Left colon (tissue), 2 donors: ENCODE measurements around the gene ETDB. TPM values are rescaled to one million over a fixed set of nuclear protein-coding genes. Genes with fewer than 3 reads are reported as not detected.
"Not testable (repeated sequence)": the region's sequence is repeated elsewhere in the genome, so short reads cannot be mapped to it uniquely, and the experiment has no call there.

Source experiments
- ATAC-seq: fragments of 200-7000 bp; cut with Tn5 transposase; one replicate; pipeline ENCODE4 v1.9.1; 2020; ENCODE audit warnings: mild to moderate bottlenecking, moderate library complexity
- DNase-seq, 2 donors: peaks; one replicate each; pipeline ENCODE4 v3.0.0-alpha.2; 2020
- intact Hi-C, 2 donors: fragments of 100-400 bp; cut with DNase I in 1 of 2; cut with micrococcal nuclease in 1 of 2; formaldehyde crosslinking; loops; one replicate each; pipeline versions ENCODE4 v1.11.2 to v1.14.0; 2022; cut with DNase I, micrococcal nuclease
- long read RNA-seq: library from polyadenylated mRNA; unstranded; transcript quantifications from one replicate; pipeline ENCODE4 v2.0.0, GENCODE V29; 2021
- total RNA-seq, 2 donors: library from RNA; stranded (reverse); fragmentation: NEBNext Ultra II Directional; extraction: Animal tissue kit (Norgen Biotek cat#: 25700); gene quantifications; one replicate each; pipeline ENCODE4 v1.2.1, GENCODE V29; 2021
- donor health status: DM: no; HTN: no; CAD: no.
- donor health status: DM: yes; HTN: yes; CAD: no.

Gene ETDB
- total RNA-seq: not detected
- long read RNA-seq: 0 reads

DNA sequence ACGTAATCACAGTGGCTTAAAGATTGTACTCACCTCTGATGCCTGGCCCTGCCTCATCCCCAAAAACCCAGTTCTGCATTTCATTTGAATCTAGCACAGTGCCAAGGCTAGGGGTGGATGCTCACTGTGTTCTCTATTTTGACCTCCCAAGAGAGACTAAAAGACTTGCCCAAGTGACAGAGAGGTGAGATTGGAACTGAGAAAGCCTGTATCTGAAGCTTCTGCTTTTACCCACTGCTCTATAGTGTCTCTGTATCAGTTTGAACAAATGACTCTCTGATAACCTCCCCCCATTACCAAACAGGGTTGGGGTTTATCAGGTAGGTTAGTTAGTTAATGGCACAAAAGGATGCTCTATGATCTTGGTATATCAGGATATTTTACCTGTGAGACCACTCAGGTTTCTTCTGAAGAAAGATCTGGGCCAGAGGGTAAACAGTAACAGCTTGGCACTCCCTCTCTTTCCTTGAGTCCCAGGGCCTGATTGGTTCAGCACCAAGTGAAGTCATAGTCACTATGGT lies at the start of gene ETDB:
Gene ETDB (minus strand): TSS at position 471 of the 521 bp plus-strand sequence. CDS start 1,265 bp downstream, outside the sequence.
- DNase-seq, ATAC-seq, intact Hi-C loops: not testable (repeated sequence)

DNA sequence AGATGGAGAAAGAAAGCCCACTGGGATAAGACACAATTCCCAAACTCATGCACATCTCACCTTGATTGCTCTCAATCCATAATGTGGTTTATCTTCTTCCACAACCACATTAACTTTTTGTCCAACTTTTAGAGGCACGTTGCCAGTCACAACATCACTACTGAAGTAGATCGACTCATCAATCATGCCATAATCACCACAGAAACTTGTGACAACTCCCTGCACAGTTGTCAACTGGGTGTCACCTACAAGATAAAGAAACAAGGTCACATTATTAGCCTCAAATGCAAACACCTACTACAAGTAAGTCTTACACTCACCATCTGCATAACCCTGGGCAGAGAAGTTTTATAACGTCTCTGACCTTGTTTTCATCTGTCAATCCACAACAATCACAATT lies 49.2 kb upstream of the ETDB start:
- DNase-seq, ATAC-seq, intact Hi-C loops: not testable (repeated sequence)

DNA sequence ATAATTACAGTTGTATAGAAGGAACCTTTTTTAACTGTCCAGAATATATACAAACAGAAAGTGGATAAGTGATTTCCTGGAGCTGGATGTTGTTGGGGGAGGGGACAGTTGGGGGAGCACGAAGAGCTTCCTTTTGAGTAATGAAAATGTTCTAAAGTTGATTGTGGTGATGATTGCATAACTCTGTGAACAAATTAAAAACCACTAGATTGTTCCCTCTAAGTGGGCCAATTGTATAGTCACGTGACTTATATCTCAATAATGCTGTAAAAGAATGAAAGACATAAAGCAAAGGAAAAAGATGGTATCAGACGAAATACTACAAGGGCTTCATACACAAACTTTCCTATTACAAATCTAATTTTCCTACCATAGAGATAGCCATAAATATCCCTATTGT lies 48.2 kb upstream of the ETDB start:
- no peak for ATAC-seq
- no peak for DNase-seq
- intact Hi-C loops: no loop called here

DNA sequence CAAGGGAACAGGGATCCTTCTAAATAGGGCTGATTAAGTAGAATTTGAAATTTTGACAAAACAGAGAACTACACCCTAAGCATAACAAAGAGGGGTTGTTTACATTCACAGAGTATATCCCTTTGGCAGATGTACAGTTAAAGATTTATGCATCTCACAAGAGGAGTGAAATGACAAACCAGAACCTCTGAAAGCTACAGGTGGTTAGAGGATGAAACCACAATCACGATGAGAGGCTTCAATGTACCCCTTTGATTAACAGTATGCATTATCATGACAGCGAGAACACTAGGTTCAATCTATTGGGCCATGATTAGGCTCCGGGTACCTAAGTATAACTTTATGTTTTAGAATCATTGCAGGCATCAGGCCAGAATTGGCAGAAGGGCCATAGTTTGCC lies 34.4 kb upstream of the ETDB start:
- ATAC-seq, DNase-seq, intact Hi-C loops: not testable (repeated sequence)

DNA sequence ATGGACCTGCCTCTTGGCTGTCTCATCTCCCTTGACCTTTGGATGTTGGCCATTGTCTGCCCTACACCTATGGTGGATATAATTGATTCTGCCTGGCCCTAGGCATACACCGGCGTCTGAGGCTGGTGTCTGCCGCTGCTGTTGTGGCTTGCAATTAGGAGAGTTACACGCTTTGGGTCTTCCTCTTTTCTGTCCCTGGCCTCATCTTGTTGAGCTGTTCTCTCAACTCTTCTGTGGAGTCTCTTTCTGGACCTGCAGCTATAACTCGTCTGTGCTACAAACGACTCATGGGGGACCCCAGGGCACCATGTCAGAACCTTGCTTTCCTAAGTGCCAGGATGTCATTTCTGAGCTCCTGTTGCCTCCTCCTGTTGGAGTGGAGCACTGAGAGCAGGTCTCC lies 5.8 kb upstream of the ETDB start:
- ATAC-seq, DNase-seq, intact Hi-C loops: not testable (repeated sequence)

DNA sequence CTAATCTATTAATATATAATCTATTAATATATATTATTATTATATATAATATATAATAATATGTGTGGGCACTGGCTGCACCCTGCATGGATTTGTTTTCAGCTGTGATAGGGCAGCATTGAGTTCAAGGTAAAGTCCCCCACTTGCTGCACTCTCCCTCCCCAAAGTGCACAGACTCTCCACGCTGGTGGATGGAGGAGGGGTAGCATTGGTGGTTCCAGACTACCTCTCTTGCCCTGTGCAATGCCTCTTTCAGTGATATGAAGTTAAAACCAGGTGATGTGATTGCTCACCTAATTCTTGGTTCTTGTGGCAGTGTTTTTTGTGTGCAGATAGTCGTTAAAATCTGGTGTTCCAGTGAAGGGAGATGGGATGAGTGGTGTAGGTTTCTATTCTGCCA lies 4.3 kb downstream of the ETDB start:
- intact Hi-C loops, ATAC-seq, DNase-seq: not testable (repeated sequence)

DNA sequence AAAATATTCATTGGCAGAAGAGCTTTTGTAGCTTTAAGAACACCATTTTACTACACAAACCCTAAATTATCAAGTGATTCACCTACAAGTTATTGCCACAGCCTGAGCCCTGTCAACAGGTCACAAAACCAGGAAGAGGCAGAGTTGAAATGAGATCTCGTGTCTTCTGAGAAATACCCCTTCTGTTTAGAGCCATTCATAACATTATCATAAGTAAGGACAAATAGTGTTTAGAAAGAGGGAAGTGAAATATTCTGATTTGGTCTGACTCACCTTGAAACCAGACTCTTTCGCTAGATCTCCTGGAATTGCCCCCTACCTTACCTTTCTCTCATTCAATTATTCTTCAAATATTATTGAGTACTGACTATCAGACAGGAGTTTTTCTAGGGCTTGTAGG lies 5.9 kb downstream of the ETDB start:
- no peak for ATAC-seq
- no peak for DNase-seq
- intact Hi-C loops: no loop called here

DNA sequence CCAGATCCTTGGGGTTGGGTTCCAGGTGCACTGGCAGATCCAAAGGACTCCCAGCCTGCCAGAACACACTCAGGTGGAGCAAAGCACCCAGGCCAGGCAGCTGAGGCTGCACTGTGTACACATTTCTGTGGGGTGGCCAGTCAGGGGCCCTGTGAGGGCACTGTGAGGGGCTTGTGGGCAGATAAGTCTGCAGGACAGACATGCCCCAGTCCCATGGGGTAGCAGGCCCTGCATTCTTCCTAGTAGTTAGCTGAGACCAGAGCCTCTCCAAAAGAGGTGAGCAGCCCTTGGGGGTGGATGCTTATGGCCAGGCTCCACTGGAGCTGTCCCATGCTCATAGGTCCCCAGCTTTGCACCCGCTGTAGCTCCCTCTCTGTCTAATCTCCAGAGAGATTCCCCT lies 7.6 kb downstream of the ETDB start:
- DNase-seq (no peak), ATAC-seq (no peak)
- intact Hi-C loops: no loop called here

DNA sequence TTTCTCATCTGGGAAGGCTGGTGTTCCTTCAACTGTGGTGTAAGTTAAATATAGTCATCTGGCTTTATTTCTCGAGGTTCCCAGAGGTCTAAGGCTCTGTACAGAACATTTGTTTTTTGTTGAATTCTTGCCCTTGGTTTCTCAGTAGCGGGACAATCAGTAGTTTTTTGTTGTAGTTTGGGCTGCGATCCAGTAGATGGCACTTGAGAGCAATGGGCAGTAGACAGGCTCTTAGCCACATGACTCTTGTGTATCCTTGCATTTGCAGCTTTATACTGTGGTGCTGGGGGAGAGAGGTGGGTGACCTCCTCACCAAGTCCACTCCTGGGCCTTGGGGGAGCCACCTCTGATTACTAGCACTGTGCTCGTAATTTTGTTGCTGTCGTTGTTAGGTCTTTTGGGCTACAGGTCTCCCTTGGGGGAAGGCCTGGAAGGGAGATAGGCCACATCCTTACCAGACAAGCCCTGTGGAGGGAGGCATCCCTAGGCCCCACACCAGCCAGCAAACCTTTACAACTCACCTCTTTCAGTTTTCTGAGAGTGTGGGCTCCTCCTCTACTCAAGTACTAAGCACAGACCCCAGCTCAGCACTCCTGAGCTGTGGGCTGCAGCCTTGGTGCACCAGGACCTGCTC lies 8.1 kb downstream of the ETDB start:
- peak; percentile 56 for ATAC-seq
- intact Hi-C loops: no loop called here

DNA sequence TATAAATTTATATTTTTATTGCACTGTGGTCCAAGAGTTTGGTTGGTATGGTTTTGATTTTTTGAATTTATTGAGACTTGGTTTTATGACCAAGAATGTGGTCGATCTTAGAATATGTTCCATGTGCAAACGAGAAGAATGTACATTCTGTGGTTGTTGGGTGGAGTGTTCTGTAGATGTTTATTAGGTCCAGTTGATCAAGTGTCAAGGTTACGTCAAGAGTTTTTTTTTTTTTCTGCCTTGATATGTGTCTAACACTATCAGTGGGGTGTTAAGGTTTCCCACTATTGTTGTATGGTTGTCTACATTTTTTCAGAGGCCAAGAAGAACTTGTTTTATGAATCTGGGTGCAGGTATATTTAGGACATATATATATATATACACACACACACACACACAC lies 10.8 kb downstream of the ETDB start:
- DNase-seq: no peak
- ATAC-seq: no peak
- intact Hi-C loops: no loop called here

More for the DNA sequence above, 8.1 kb downstream of the ETDB start:
- no peak for DNase-seq

DNA sequence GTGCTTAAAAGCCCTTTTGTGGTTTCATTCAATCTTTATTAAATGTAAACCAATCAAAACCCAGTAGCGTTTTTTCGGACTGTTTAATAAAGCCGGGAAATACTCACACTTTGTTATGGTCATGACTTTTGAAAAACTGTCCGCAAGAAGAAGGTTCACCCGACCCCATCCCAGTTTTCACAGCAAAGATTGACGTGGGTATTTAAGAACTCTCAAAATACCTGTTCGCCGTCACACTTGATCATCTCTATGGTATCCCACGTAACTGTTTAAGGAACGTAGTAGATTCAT lies 20.9 kb downstream of the ETDB start:
- ATAC-seq (no peak), DNase-seq (no peak)
- intact Hi-C loops: no loop called here

DNA sequence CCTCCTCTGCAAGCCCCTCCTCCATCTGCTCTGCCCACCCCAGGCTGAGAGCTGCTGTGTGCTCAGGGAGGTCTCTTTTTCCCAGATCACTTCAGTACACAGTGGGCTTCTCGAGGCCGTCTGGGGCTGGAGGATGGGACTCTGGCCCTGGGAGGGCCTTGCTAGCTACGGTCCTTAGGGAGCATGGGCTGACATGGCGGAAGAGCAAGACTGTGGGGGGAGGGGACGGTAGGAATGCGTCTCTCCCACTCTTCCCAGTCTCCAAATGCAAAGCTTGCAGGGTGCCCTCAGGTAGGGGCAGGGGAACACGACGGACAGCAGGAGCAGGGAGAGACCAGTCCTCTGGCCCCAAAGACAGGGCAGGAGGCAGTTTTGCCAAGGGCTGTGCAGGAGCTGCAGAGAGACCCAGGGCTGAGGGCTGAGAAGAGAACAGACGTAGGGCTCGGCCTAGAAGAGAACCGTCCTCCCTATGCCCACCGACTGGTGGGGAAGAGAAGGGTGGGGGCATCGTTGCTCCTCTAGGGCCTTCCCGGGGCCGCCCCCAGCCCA lies 23.1 kb downstream of the ETDB start:
- DNase-seq, intact Hi-C loops, ATAC-seq: not testable (repeated sequence)

DNA sequence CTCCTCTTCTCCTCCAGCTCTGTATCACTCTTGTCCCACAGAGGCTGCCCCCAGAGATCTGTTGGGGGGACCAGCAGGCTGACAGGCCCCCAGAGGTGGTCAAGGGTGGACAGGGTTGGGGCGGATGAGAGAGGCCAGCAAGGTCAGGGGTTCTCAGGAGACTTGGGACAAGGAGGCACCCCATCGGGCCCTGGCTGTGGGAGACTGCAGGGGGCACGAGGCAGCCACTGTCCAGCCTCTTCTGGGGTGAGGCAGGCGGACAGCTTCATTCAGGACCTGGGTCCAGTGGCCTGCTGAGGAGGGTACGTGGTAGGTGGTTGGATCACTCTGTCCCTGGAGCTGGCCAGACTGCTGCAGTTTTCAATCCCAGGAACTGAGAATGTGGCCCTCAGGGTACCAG lies 24.6 kb downstream of the ETDB start:
- DNase-seq: no peak
- intact Hi-C loops: no loop called here
- ATAC-seq: no peak

DNA sequence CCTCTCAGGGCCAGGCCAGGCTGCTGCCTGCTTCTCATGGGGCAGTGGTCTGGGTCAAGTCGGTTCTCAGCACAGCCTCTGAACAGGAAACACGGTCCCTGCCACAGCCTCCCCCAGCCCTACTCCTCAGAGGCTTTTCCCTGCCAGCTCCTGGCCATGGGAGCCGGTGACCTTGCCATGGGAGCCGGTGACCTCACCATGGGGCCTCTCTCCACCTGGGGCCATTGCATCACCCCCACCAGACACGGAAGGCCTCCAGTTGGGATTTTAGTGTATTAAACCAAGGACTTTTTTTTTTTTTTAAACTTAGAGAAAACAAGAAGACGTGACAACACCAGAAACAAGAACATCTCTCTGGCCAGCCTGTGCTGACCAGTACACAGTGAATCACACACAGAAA lies 25.6 kb downstream of the ETDB start:
- ATAC-seq: no peak
- no peak for DNase-seq
- intact Hi-C loops: no loop called here

DNA sequence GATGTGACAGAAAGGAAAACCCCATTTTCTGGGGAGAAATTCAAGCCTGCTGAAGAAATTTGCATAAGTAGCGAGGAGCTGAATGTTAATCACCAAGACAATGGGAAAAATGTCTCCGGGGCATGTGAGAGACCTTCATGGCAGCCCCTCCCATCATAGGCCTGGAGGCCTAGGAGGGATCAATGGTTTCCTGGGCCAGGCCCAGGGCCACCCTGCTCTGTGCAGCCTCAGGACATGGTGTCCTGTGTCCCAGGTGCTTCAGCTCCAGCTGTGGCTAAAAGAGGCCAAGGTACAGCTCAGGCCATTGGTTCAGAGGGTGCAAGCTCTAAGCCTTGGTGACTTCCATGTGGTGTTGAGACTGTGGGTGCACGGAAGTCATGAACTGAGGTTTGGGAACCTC lies 31.2 kb downstream of the ETDB start:
- intact Hi-C loops: no loop called here
- no peak for ATAC-seq
- DNase-seq: no peak

DNA sequence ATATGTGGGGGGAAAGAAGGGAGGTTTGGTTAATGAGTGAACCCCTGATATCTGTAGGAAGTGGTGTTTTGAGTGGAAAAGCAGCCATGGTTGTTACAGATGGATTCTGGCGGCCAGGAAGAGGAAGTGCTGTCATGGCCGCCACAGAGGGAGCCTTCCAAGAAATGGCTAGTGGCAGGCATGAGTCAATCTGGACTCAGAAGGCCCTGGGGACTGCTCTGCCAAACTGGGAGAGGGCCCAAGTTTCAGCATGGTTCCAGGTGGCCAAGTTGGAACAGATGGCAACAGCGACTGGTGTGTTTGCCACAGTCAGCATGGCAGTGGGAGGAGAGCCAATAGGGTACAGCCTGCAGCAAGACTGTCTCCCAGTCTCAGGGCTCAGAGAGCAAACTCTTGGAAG lies 32.5 kb downstream of the ETDB start:
- ATAC-seq (no peak), DNase-seq (no peak)
- intact Hi-C loops: no loop called here

DNA sequence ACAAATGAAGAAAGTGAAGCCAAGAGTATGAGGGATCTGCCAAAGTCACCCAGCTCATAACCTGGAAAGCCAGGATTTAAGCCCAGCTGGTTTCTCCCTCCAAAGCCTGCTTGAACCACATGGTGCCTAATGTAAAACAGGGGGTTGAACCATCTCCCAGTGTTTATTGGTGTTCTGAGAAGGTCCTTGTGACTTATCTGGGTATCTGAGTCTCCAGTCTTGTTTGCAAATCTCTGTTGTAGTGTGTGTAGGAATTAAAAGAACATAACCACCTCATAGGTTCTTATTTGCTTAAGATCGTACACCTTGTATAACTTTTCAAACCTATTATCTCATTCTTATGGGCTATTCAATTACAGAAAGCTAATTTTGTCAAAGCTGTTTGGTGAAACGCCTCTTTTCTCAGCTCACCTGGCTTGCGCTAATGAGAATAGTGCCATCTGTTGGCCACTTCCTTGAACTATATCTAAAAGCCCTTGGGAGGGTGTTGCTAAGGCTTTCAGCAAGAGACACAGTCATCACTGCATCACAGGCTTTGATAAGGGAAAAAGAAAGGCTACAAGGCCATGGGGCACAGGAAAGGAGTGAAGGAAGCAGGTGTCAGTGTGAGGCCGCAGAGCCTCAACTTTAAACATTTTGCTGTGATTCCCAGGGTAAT lies 34.0 kb downstream of the ETDB start:
- ATAC-seq: peak; percentile 77
- intact Hi-C loops: no loop called here
- no peak for DNase-seq

DNA sequence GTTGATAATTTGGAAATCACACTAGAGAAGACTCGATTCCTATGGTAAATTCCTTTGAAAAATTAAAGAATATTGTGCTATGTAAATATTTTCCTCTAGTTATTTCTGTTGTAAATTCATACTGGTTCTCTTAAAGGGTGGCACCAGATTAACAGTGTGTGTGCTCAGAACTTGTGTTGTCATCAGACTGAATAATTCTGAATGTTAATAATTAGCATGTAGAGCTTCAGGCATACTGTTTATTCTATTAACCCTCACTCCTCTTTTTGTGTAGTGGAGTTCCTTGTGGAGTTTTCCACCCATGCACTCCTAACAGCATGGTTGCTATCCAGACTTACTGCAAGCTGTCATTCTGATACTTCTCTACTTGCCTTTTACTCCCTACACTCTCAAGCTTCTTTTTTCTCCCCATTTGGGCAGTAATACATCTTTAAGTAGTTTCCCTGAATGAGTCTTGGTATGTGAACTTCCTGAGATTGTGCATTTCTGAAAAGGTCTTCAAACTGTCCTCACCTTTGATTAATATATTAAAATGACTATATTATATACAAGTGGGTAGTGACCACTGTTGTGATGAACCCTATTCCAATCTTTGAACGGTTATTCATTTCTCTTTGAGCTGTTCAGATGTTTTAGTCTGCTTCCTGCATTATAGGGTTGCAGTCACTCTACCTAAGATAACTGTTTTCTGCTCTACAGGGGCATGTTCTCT lies 38.5 kb downstream of the ETDB start:
- intact Hi-C loops: no loop called here
- ATAC-seq (no peak), DNase-seq (no peak)
